22Rv1 (cell line): ENCODE results near the gene MED4.

Experiments used
- H3K27ac ChIP-seq: fragments of 450-650 bp; 2 replicates; pipeline ENCODE4 v1.5.1; 2017
- ZFX ChIP-seq: fragments of 450-650 bp; IDR thresholded peaks from 2 replicates; pipeline ENCODE4 v1.6.1; 2017; ENCODE audit warnings: antibody characterized with exemption, borderline replicate concordance
- TF ChIP-seq, protein P1 (sequence below): fragments of 450-650 bp; IDR thresholded peaks from 2 replicates; pipeline ENCODE4 v1.5.1; 2017; ENCODE audit warnings: mild to moderate bottlenecking

The MED4 gene, protein sequence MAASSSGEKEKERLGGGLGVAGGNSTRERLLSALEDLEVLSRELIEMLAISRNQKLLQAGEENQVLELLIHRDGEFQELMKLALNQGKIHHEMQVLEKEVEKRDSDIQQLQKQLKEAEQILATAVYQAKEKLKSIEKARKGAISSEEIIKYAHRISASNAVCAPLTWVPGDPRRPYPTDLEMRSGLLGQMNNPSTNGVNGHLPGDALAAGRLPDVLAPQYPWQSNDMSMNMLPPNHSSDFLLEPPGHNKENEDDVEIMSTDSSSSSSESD

DNA sequence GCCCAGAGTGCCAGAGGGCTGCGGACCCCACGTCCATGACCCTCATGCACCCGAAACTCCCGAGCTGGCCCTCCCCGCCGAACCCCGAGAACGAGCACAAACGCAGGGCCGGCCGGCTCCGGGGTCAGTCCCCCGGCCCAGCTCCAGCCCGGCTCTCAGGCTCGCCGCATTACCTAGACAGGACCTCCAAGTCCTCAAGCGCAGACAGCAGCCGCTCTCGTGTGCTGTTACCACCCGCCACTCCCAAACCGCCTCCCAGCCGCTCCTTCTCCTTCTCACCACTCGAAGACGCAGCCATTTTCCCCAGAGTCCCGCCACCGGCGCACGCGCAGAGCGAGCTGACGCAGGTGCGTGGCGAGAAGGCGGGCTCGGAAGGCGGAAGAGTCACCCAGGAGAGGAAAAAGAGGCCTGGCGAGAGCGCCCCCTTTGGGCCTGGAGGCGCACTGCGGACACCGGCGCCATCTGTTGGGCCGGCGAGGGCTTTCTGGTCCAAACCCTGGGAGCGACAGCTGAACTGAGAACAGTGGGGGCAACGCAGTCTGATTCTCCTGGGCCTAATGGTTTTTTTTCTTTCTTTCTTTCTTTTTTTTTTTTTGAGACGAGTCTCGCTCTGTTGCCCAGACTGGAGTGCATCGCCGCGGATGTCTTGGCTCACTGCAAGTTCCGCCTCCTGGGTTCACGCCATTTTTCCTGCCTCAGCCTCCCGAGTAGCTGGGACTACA is at the start of gene MED4:
TSS of gene MED4 (minus strand) at position 324 of the 722 bp plus-strand sequence. CDS start at position 298, 26 bp downstream.
- TF ChIP-seq, protein P1, sequence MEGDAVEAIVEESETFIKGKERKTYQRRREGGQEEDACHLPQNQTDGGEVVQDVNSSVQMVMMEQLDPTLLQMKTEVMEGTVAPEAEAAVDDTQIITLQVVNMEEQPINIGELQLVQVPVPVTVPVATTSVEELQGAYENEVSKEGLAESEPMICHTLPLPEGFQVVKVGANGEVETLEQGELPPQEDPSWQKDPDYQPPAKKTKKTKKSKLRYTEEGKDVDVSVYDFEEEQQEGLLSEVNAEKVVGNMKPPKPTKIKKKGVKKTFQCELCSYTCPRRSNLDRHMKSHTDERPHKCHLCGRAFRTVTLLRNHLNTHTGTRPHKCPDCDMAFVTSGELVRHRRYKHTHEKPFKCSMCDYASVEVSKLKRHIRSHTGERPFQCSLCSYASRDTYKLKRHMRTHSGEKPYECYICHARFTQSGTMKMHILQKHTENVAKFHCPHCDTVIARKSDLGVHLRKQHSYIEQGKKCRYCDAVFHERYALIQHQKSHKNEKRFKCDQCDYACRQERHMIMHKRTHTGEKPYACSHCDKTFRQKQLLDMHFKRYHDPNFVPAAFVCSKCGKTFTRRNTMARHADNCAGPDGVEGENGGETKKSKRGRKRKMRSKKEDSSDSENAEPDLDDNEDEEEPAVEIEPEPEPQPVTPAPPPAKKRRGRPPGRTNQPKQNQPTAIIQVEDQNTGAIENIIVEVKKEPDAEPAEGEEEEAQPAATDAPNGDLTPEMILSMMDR: peak; percentile 99
- no peak for TF ChIP-seq ZFX
- peak within 1 kb of the TSS; percentile 57 for H3K27ac ChIP-seq

DNA sequence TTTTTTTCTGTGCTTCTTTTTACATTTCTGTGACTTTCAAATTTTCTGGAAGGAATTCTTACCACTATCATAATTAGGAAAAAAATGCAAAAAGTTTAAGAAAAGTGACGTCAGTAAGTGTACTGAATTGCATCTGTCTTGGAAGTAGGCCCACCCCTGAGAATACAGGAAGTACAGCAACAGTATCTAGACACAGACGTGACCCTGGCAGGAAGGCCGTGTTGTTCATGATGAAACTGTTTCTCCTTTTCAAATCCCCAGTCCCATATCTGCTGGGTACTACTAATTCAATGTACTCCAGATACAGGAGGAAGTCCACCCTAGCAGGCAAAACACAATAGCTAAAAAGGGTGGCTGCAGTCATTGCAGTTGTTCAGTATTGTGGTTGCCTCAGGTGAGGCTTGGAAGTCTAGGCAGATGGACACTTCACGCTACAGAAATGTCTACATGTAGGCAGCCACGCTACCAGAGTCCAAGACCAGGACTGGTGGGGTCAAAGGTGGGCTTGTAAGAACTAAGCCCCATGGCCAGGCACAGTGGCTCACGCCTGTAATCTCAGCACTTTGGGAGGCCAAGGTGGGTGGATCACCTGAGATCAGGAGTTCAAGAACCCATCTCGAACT is 49.6 kb upstream of the MED4 start:
- no peak overlapping the region for H3K27ac ChIP-seq
- no peak for TF ChIP-seq ZFX
- TF ChIP-seq, protein P1: no peak

DNA sequence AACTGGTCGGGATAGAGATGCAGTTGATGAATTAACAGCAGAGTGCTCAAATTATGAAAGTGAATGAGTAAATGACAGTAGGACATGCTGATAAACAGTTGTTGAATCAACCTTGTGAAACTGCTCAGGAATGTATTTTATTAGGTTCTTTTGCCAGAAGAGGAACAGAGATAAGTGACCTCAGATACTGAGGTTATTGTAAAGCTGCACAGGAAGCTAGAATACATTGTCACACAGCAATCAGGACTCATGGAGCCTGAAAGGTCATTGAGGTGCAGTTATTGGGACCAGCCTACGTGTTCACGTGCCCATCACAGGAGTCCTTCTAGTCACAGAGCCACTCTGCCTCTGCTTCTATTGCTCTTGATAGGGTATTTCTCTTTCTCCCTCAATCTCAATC is 47.5 kb upstream of the MED4 start:
- H3K27ac ChIP-seq: no peak overlapping the region

DNA sequence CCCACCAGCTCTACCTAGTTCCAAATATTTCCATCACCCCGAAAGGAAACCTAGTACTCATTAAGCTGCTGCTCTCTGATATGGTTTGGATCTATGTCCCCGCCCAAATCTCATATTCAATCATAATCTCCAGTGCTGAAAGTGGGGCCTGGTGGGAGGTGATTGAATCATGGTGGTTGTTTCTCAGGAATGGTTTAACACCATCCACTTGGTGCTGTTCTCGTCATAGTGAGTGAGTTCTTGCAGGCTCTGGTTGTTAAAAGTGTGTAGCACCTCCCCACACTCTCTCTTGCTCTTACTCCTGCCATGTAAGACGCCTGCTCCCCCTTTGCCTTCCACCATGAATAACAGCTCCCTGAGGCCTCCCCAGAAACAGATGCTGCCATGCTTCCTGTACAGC is 43.4 kb upstream of the MED4 start:
- TF ChIP-seq, protein P1: no peak
- TF ChIP-seq ZFX: no peak
- H3K27ac ChIP-seq: no peak overlapping the region

More for the DNA sequence above, 47.5 kb upstream of the MED4 start:
- TF ChIP-seq, protein P1: no peak
- no peak for TF ChIP-seq ZFX

DNA sequence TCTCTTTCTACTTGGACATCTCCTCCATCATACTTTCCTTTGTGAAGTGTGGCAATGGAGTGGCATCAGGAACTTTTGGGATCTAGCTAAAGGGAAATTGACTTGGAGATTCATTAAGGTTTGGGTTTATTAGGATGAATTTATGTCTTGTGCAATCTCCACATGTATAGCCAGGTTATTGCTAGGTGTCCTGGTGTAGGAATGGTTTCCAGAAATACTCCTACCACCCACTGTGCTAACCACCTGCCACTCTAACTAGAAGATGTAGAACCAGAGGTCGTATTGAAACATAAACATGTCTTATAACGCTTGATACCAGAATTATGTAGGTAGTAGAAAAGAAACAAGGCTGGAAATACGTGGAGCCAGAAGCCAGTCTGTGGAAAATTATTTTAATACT is 38.1 kb upstream of the MED4 start:
- TF ChIP-seq ZFX: no peak
- TF ChIP-seq, protein P1: no peak
- no peak overlapping the region for H3K27ac ChIP-seq

DNA sequence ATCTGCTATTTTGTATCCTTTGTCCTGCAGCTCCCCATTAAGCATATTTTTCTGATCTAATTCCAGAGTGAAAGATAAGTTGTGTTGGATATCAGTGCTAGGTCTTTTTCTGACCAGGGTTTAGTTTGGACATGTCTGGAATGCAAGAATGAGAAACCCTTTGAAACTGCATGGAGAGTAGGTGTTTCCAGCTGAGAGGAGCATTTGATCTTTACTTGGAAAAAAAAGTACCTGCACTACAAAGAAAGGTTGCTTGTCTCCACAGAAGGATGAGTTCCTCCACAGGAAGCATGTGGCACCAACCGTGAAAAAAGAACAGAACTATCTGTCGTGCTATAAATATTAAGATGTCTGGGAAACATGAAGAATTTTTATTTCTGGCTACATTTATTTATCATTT is 36.6 kb upstream of the MED4 start:
- H3K27ac ChIP-seq: no peak overlapping the region
- TF ChIP-seq, protein P1: no peak
- TF ChIP-seq ZFX: no peak
